Astrocyte (in vitro differentiated cells and primary cell): ENCODE data around the gene TBX4. TPM values are rescaled to one million over a fixed set of nuclear protein-coding genes. Genes with fewer than 3 reads are reported as not detected.
"Not testable (repeated sequence)": the region's sequence is repeated elsewhere in the genome, so short reads cannot be mapped to it uniquely, and the experiment has no call there.

ENCODE experiments used
- DNase-seq: peaks from one replicate; pipeline ENCODE4 v3.0.0-alpha.2; 2010; ENCODE audit warnings: low read depth
- FAIRE-seq: peaks from 2 replicates; lab custom pipeline; 2011; peaks lifted over from hg19 to GRCh38; lab: Jason Lieb, UNC
- H2AFZ ChIP-seq: 2 replicates; pipeline ENCODE4 v1.6.0; 2012; ENCODE audit warnings: low read depth, low read length, inconsistent platforms
- H3K27ac ChIP-seq: 2 replicates; pipeline ENCODE4 v1.5.1; 2011; ENCODE audit warnings: low read depth, low read length, inconsistent platforms
- H3K27me3 ChIP-seq: 2 replicates; pipeline ENCODE4 v1.6.0; 2011; ENCODE audit warnings: low read length, inconsistent platforms; ENCODE audit not compliant: insufficient read depth
- H3K36me3 ChIP-seq: 2 replicates; pipeline ENCODE4 v1.5.1; 2011; ENCODE audit warnings: low read length, inconsistent platforms; ENCODE audit not compliant: insufficient read depth
- H3K4me1 ChIP-seq: 2 replicates; pipeline ENCODE4 v1.5.1; 2011; ENCODE audit warnings: low read length, inconsistent platforms; ENCODE audit not compliant: insufficient read depth
- H3K4me2 ChIP-seq: 2 replicates; pipeline ENCODE4 v1.6.0; 2012; ENCODE audit warnings: low read length, inconsistent platforms
- H3K4me3 ChIP-seq: 2 replicates; pipeline ENCODE4 v1.5.1; 2011; ENCODE audit warnings: low read depth, mild to moderate bottlenecking, low read length, inconsistent platforms; ENCODE audit not compliant: insufficient read depth
- H3K79me2 ChIP-seq: 2 replicates; pipeline ENCODE4 v1.6.0; 2012; ENCODE audit warnings: mild to moderate bottlenecking, low read length, inconsistent platforms; ENCODE audit not compliant: insufficient read depth
- H3K9ac ChIP-seq: 2 replicates; pipeline ENCODE4 v1.6.0; 2012; ENCODE audit warnings: mild to moderate bottlenecking, low read length, inconsistent platforms
- H3K9me3 ChIP-seq: 2 replicates; pipeline ENCODE4 v1.5.1; 2012; ENCODE audit warnings: low read depth, mild to moderate bottlenecking, low read length, inconsistent platforms; ENCODE audit not compliant: insufficient read depth
- H4K20me1 ChIP-seq: 2 replicates; pipeline ENCODE4 v1.6.0; 2012; ENCODE audit warnings: low read length, inconsistent platforms; ENCODE audit not compliant: insufficient read depth
- H3K27ac Mint-ChIP-seq: one replicate; pipeline ENCODE4 v1.8.0; 2021; ENCODE audit warnings: mild to moderate bottlenecking, mixed read lengths; ENCODE audit not compliant: unreplicated experiment
- H3K27me3 Mint-ChIP-seq: one replicate; pipeline ENCODE4 v1.8.0; 2021; ENCODE audit warnings: low read depth, mixed read lengths; ENCODE audit not compliant: unreplicated experiment
- H3K36me3 Mint-ChIP-seq: one replicate; pipeline ENCODE4 v1.8.0; 2021; ENCODE audit warnings: low read depth, mixed read lengths; ENCODE audit not compliant: unreplicated experiment
- H3K4me1 Mint-ChIP-seq: one replicate; pipeline ENCODE4 v1.8.0; 2021; ENCODE audit warnings: low read depth, mixed read lengths; ENCODE audit not compliant: unreplicated experiment
- H3K4me3 Mint-ChIP-seq: one replicate; pipeline ENCODE4 v1.8.0; 2021; ENCODE audit warnings: mild to moderate bottlenecking, moderate library complexity, mixed read lengths; ENCODE audit not compliant: unreplicated experiment
- H3K9me3 Mint-ChIP-seq: one replicate; pipeline ENCODE4 v1.8.0; 2021; ENCODE audit warnings: mild to moderate bottlenecking, mixed read lengths; ENCODE audit not compliant: unreplicated experiment
- EZH2 ChIP-seq: IDR thresholded peaks from 2 replicates; pipeline ENCODE4 v1.6.1; 2012; ENCODE audit warnings: mild to moderate bottlenecking, low read length, inconsistent platforms; ENCODE audit not compliant: insufficient read depth
- total RNA-seq: library from RNA; stranded (reverse); gene quantifications from 2 replicates; pipeline ENCODE4 v1.2.1, GENCODE V29; 2021
- TF ChIP-seq, protein P1 (sequence below): IDR thresholded peaks from 2 replicates; pipeline ENCODE4 v1.5.1; 2011; ENCODE audit warnings: low read depth, mild to moderate bottlenecking, inconsistent platforms, low read length, moderate library complexity; ENCODE audit not compliant: insufficient read depth

Gene TBX4
- total RNA-seq, 1 donor from 2014 or later = 0.14 TPM

DNA sequence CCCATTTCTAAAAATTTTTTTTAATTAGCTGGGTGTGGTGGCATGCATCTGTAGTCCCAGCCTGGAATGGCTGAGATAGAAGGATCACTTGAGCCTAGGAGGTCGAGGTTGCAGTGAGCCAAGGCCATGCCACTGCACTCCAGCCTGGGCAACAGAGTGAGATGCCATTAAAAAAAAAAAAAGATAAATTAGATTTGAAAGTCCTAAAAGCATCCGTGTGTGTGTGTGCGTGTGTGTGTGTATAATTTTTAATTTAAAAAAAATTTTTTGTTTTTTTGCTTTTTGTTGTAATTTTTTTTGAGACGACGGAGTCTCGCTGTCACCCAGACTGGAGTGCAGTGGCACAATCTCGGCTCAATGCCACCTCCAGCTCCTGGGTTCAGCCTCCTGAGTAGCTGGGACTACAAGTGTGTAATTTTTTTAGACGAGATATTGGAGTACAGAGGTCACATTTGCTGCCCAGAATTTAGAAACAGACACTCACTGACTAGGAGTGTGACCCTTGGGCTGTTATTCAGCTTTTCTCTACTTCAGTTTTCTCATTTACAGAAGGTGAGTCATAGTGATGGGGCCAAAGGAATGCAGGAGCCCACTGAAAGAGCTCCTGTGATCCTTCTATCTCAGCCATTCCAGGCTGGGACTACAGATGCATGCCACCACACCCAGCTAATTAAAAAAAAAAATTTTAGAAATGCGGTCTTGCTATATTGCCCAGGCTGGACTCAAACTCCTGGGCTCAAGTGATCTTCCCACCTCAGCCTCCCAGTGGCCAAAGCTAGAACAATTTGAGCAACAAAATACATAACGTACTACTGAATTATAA lies 25.5 kb upstream of the TBX4 start:
- Histone ChIP-seq H3K4me2 (no peak overlapping the region), H3K4me3 (no peak overlapping the region), H3K9me3 (no peaks in the 10 kb centered on the region), H3K27ac (no peak overlapping the region), H2AFZ (no peak overlapping the region), H3K9ac (no peak overlapping the region), H3K4me1 (peaks cover 3% of the 10 kb centered on the region), H3K79me2 (no peaks in the 10 kb centered on the region), H3K27me3 (no peaks in the 10 kb centered on the region), H4K20me1 (no peaks in the 10 kb centered on the region), H3K36me3 (no peaks in the 10 kb centered on the region)
- H3K4me3 Mint-ChIP-seq = no peak overlapping the region
- peaks cover 5% of the 10 kb centered on the region for H3K9me3 Mint-ChIP-seq
- FAIRE-seq (peak; percentile 67), DNase-seq (peak; percentile 34)
- no peaks in the 10 kb centered on the region for H3K36me3 Mint-ChIP-seq
- peak overlapping the region; percentile 23 for H3K27ac Mint-ChIP-seq
- H3K4me1 Mint-ChIP-seq = peaks cover 21% of the 10 kb centered on the region
- TF ChIP-seq EZH2 = no peak
- TF ChIP-seq, protein P1, sequence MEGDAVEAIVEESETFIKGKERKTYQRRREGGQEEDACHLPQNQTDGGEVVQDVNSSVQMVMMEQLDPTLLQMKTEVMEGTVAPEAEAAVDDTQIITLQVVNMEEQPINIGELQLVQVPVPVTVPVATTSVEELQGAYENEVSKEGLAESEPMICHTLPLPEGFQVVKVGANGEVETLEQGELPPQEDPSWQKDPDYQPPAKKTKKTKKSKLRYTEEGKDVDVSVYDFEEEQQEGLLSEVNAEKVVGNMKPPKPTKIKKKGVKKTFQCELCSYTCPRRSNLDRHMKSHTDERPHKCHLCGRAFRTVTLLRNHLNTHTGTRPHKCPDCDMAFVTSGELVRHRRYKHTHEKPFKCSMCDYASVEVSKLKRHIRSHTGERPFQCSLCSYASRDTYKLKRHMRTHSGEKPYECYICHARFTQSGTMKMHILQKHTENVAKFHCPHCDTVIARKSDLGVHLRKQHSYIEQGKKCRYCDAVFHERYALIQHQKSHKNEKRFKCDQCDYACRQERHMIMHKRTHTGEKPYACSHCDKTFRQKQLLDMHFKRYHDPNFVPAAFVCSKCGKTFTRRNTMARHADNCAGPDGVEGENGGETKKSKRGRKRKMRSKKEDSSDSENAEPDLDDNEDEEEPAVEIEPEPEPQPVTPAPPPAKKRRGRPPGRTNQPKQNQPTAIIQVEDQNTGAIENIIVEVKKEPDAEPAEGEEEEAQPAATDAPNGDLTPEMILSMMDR = no peak
- H3K27me3 Mint-ChIP-seq = peaks cover 9% of the 10 kb centered on the region

DNA sequence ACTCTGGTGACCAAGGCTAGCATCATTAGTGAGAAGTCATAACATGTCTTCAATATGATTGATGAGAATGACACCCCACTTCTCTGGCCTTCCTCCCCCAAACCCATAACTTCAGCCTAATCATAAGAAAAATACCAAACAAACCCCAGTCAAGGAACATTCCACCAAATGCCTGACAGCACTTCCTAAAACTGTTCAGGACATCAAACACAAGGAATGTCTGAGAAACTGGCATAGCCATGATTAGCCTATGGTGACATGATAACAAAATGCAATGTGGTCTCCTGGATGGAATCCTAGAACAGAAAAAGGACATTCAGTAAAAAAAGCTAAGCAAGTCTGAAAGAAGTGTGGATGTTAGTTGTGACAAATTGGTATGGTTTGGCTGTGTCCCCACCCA lies 24.7 kb upstream of the TBX4 start:
- H3K4me3 ChIP-seq = no peak overlapping the region
- no peak for DNase-seq
- H3K27ac ChIP-seq = no peak overlapping the region
- no peaks in the 10 kb centered on the region for H3K79me2 ChIP-seq
- H3K36me3 ChIP-seq = no peaks in the 10 kb centered on the region
- Mint-ChIP-seq H3K27me3 (peaks cover 5% of the 10 kb centered on the region), H3K4me1 (peaks cover 21% of the 10 kb centered on the region), H3K27ac (no peak overlapping the region), H3K36me3 (no peaks in the 10 kb centered on the region), H3K9me3 (peaks cover 2% of the 10 kb centered on the region), H3K4me3 (no peak overlapping the region)
- H3K9me3 ChIP-seq = no peaks in the 10 kb centered on the region
- H3K4me1 ChIP-seq = peaks cover 4% of the 10 kb centered on the region
- FAIRE-seq = no peak
- H4K20me1 ChIP-seq = no peaks in the 10 kb centered on the region
- TF ChIP-seq, protein P1 = no peak
- TF ChIP-seq EZH2 = no peak
- no peak overlapping the region for H3K4me2 ChIP-seq
- no peaks in the 10 kb centered on the region for H3K27me3 ChIP-seq
- no peak overlapping the region for H2AFZ ChIP-seq
- H3K9ac ChIP-seq = no peak overlapping the region

DNA sequence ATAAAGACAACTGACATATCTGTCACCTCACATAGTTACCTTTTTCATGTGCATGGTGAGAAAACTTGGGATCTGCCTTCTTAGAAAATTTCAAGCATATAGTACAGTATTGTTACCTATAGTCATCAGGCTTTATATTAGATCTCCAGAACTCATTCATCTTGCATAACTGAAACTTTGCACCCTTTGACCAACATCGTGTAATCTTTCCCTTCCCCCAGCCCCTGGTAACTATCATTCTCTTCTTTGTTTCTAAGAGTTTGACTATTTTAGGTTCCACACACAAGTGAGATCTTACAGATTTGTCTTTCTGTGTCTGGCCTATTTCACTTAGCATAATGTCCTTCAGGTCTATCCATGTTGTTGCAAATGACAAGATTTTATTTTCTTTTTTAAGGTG lies 22.9 kb upstream of the TBX4 start:
- Histone ChIP-seq H3K27ac (no peak overlapping the region), H3K4me1 (peaks cover 4% of the 10 kb centered on the region), H4K20me1 (no peaks in the 10 kb centered on the region), H3K9ac (no peak overlapping the region), H2AFZ (no peak overlapping the region), H3K27me3 (no peaks in the 10 kb centered on the region), H3K79me2 (no peaks in the 10 kb centered on the region), H3K9me3 (no peaks in the 10 kb centered on the region), H3K36me3 (no peaks in the 10 kb centered on the region), H3K4me3 (no peak overlapping the region), H3K4me2 (no peak overlapping the region)
- DNase-seq (no peak), FAIRE-seq (no peak)
- TF ChIP-seq EZH2 = no peak
- TF ChIP-seq, protein P1 = no peak
- Mint-ChIP-seq H3K9me3 (peaks cover 2% of the 10 kb centered on the region), H3K4me1 (peaks cover 21% of the 10 kb centered on the region), H3K4me3 (no peak overlapping the region), H3K27ac (no peak overlapping the region), H3K36me3 (no peaks in the 10 kb centered on the region), H3K27me3 (no peaks in the 10 kb centered on the region)

GRCh38 chr17:61429831-61430230 lies 22.4 kb upstream of the TBX4 start:
- H3K36me3 ChIP-seq, FAIRE-seq, H3K27me3 Mint-ChIP-seq: not testable (repeated sequence)

More at GRCh38 chr17:61429831-61430230, 22.4 kb upstream of the TBX4 start:
- not testable (repeated sequence) for H3K27ac Mint-ChIP-seq, H3K9me3 ChIP-seq, H3K4me3 Mint-ChIP-seq, H4K20me1 ChIP-seq, H2AFZ ChIP-seq, H3K4me3 ChIP-seq, H3K9ac ChIP-seq, H3K9me3 Mint-ChIP-seq, H3K27me3 ChIP-seq, H3K79me2 ChIP-seq, H3K4me2 ChIP-seq, H3K27ac ChIP-seq, H3K4me1 ChIP-seq, DNase-seq, H3K36me3 Mint-ChIP-seq
- H3K4me1 Mint-ChIP-seq = peaks cover 21% of the 10 kb centered on the region
